Lung (tissue), 12 donors: Measurements from ENCODE around the gene TC2N. TPM values are rescaled to one million over a fixed set of nuclear protein-coding genes. Genes with fewer than 3 reads are reported as not detected.

Experiments
- ATAC-seq: fragments of 200-7000 bp; cut with Tn5 transposase; one replicate; pipeline ENCODE4 v1.9.1; 2020; ENCODE audit warnings: moderate number of reproducible peaks; ENCODE audit not compliant: insufficient read depth, low FRiP score
- DNase-seq, 3 donors: peaks; one replicate each; pipeline ENCODE4 v3.0.0-alpha.2; 2013 to 2017
- H3K27ac ChIP-seq, 2 donors: one replicate each; pipeline ENCODE4 v1.5.1; 2013; ENCODE audit warnings: mild to moderate bottlenecking in 2 of 2, moderate library complexity in 2 of 2, control low read depth in 1 of 2, inconsistent platforms in 1 of 2, low read depth in 1 of 2, low read length in 1 of 2
- H3K27me3 ChIP-seq, 3 donors: one replicate each; pipeline ENCODE4 v1.5.1; 2013; ENCODE audit warnings: low read length in 2 of 3; ENCODE audit not compliant: control insufficient read depth in 3 of 3, insufficient read depth in 3 of 3
- H3K36me3 ChIP-seq, 4 donors: one replicate each; pipeline ENCODE4 v1.5.1; 2013; ENCODE audit warnings: low read length in 4 of 4, mild to moderate bottlenecking in 1 of 4, moderate library complexity in 1 of 4; ENCODE audit not compliant: control insufficient read depth in 4 of 4, insufficient read depth in 4 of 4
- H3K4me1 ChIP-seq, 5 donors: one replicate each; pipeline ENCODE4 v1.5.1; 2013; ENCODE audit warnings: low read length in 5 of 5, mild to moderate bottlenecking in 2 of 5, moderate library complexity in 1 of 5; ENCODE audit not compliant: control insufficient read depth in 5 of 5, insufficient read depth in 5 of 5
- H3K4me3 ChIP-seq: one replicate; pipeline ENCODE4 v1.5.1; 2013; ENCODE audit warnings: mild to moderate bottlenecking, control low read depth, moderate library complexity
- H3K9ac ChIP-seq, 2 donors: one replicate each; pipeline ENCODE4 v1.5.1; 2013; ENCODE audit warnings: low read length in 2 of 2, control low read depth in 1 of 2; ENCODE audit not compliant: insufficient read depth in 1 of 2
- H3K9me3 ChIP-seq, 4 donors: one replicate each; pipeline ENCODE4 v1.5.1; 2013; ENCODE audit warnings: low read length in 3 of 4, mild to moderate bottlenecking in 1 of 4, moderate library complexity in 1 of 4; ENCODE audit not compliant: control insufficient read depth in 4 of 4, insufficient read depth in 3 of 4
- WGBS, 2 donors: extraction: QIAGEN DNeasy Blood & Tissue Kit; methylation state at CpG; one replicate each; pipeline ENCODE4 v1.1.7; 2013; 5-methylcytosine and 5-hydroxymethylcytosine counted together
- polyA plus RNA-seq, 2 donors: library from polyadenylated mRNA; stranded (reverse); fragments of 200-250 nt; gene quantifications; one replicate each; pipeline ENCODE4 v1.2.1, GENCODE V29; 2013
- total RNA-seq, 2 donors: library from RNA; depleted of rRNA in 1 of 2; stranded (reverse); fragments of >200 nt in 1 of 2; gene quantifications; one replicate each; pipeline ENCODE4 v1.2.1, GENCODE V29; 2014 to 2021
- TF ChIP-seq, protein P1 (sequence below): IDR thresholded peaks from 2 replicates; pipeline ENCODE4 v1.5.1; 2012; ENCODE audit warnings: mild to moderate bottlenecking; ENCODE audit errors: control extremely low read depth, extremely low read depth
- donor health status: control.
- donor health status: control.
- donor health status: Bipolar disorder and iron deficiency.
- donor health status: healthy.
- donor health status: DM: yes; HTN: yes; CAD: no.

TC2N gene
- total and polyA plus RNA-seq, 4 donors = 20.4 to 128 (median 43.9) TPM

DNA sequence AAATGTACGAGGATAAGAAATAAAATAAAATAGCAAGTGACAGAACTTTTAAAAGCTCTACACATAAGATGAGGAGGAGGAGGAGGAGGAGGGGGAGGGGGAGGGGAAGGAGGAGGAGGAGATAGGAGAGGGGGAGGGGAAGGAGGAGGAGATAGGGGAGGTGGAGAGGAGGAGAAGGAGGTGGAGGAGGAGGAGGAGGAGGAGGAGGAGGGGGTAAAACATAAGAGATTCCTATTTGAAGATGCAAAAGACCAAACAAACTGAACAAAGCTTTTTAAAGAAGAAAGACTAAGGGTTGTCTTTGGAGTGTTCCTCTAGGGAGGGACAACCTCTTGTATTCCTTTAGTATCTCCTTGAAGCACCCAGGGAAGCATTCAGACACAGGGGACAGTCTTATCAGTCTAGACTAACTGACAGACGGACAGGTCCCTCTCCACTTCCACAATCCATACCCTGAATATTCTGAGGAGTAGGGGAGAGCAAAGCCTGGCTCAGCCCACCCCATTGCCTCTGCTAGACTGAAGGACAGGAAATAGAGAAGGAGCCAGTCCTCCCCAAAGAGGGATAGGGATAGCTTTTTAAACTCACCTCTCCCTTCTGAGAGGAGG lies 12.9 kb downstream of the TC2N start:
- no peak for ATAC-seq
- Histone ChIP-seq H3K9me3 (no peaks in the 10 kb centered on the region), H3K27ac (no peak overlapping the region), H3K4me3 (no peak overlapping the region), H3K36me3 (no peaks in the 10 kb centered on the region), H3K9ac (no peak overlapping the region), H3K4me1 (peaks cover 0 to 9% (median 3%) of the 10 kb centered on the region in 5 donors), H3K27me3 (no peaks in the 10 kb centered on the region)
- WGBS, 2 donors = 69 to 70% methylated on average over 2 of the region's 2 CpGs
- TF ChIP-seq, protein P1, sequence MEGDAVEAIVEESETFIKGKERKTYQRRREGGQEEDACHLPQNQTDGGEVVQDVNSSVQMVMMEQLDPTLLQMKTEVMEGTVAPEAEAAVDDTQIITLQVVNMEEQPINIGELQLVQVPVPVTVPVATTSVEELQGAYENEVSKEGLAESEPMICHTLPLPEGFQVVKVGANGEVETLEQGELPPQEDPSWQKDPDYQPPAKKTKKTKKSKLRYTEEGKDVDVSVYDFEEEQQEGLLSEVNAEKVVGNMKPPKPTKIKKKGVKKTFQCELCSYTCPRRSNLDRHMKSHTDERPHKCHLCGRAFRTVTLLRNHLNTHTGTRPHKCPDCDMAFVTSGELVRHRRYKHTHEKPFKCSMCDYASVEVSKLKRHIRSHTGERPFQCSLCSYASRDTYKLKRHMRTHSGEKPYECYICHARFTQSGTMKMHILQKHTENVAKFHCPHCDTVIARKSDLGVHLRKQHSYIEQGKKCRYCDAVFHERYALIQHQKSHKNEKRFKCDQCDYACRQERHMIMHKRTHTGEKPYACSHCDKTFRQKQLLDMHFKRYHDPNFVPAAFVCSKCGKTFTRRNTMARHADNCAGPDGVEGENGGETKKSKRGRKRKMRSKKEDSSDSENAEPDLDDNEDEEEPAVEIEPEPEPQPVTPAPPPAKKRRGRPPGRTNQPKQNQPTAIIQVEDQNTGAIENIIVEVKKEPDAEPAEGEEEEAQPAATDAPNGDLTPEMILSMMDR = no peak
- DNase-seq = no peak

- H3K36me3 ChIP-seq = no peaks in the 10 kb centered on the region
- H3K9ac ChIP-seq = no peak overlapping the region
- ATAC-seq (no peak), DNase-seq (no peak)
- H3K4me1 ChIP-seq = peaks cover 0 to 9% (median 3%) of the 10 kb centered on the region in 5 donors
- no peak overlapping the region for H3K4me3 ChIP-seq
- H3K27ac ChIP-seq = no peak overlapping the region
- TF ChIP-seq, protein P1 = no peak
- no peaks in the 10 kb centered on the region for H3K27me3 ChIP-seq
- H3K9me3 ChIP-seq = no peaks in the 10 kb centered on the region
- 36 to 47% methylated on average over 1 of the region's 1 CpG for WGBS, 2 donors
Observed at GRCh38 chr14:91851563-91851962, 15.8 kb downstream of the TC2N start.

GRCh38 chr14:91848504-91849001 lies 18.8 kb downstream of the TC2N start:
- no peaks in the 10 kb centered on the region for H3K9me3 ChIP-seq
- no peak overlapping the region for H3K27ac ChIP-seq
- no peak overlapping the region for H3K9ac ChIP-seq
- ATAC-seq (no peak), DNase-seq (no peak)
- peaks cover 0 to 7% (median 3%) of the 10 kb centered on the region in 5 donors for H3K4me1 ChIP-seq
- no peaks in the 10 kb centered on the region for H3K36me3 ChIP-seq
- H3K27me3 ChIP-seq = no peaks in the 10 kb centered on the region
- TF ChIP-seq, protein P1 = no peak
- WGBS, 2 donors = 77 to 84% methylated on average over 4 of the region's 4 CpGs
- H3K4me3 ChIP-seq = no peak overlapping the region

- no peak overlapping the region for H3K27ac ChIP-seq
- WGBS, 2 donors = 51 to 76% methylated on average over 1 of the region's 1 CpG
- no peak for ATAC-seq
Observed at GRCh38 chr14:91847693-91848092, 19.6 kb downstream of the TC2N start.

More at GRCh38 chr14:91847693-91848092, 19.6 kb downstream of the TC2N start:
- H3K9me3 ChIP-seq = no peaks in the 10 kb centered on the region
- H3K9ac ChIP-seq = no peak overlapping the region
- H3K36me3 ChIP-seq = no peaks in the 10 kb centered on the region
- no peak for DNase-seq
- H3K4me3 ChIP-seq = no peak overlapping the region
- TF ChIP-seq, protein P1 = no peak
- no peaks in the 10 kb centered on the region for H3K4me1 ChIP-seq
- no peaks in the 10 kb centered on the region for H3K27me3 ChIP-seq
